PC-9 (cell line): ENCODE measurements around the gene PRMT1. TPM values are rescaled to one million over a fixed set of nuclear protein-coding genes. Genes with fewer than 3 reads are reported as not detected.

Experiments
- BruUV-seq: library from RNA; stranded (reverse); fragments of 400-500 nt; replicated peaks from 2 replicates; lab custom pipeline; 2021; lab: Mats Ljungman, UMichigan
- CTCF ChIA-PET: fragments of 300-600 bp; sonication (Branson Sonifier 250); formaldehyde crosslinking; loops from one replicate; lab custom pipeline; 2022; ENCODE audit warnings: antibody characterized with exemption; lab: Charles Lee
- POLR2A ChIA-PET: fragments of 300-600 bp; sonication (Branson Sonifier 250); formaldehyde crosslinking; loops from one replicate; lab custom pipeline; 2022; ENCODE audit warnings: antibody characterized with exemption; ENCODE audit not compliant: unreplicated experiment; lab: Charles Lee
- DNase-seq, 2 experiments: peaks; one replicate each; pipeline versions ENCODE4 v3.0.0 to v3.0.0-alpha.2; 2015 to 2022; ENCODE audit warnings: mixed read lengths in 1 of 2
- H2AFZ ChIP-seq: fragments of 200-600 bp; sonication (generic); 2 replicates; pipeline ENCODE4 v1.8.1; 2017; ENCODE audit warnings: antibody characterized with exemption
- H3F3A ChIP-seq: fragments of 200-600 bp; sonication (generic); 2 replicates; pipeline ENCODE4 v1.8.1; 2017; ENCODE audit warnings: antibody characterized with exemption, mild to moderate bottlenecking, low read depth; ENCODE audit not compliant: insufficient read depth
- H3K27ac ChIP-seq: fragments of 200-600 bp; sonication (generic); 2 replicates; pipeline ENCODE4 v1.6.1; 2016; ENCODE audit warnings: mixed run types
- H3K27me3 ChIP-seq: fragments of 200-600 bp; sonication (generic); 2 replicates; pipeline ENCODE4 v1.6.1; 2016; ENCODE audit warnings: low read depth, mixed run types; ENCODE audit not compliant: insufficient read depth
- H3K36me3 ChIP-seq: fragments of 200-600 bp; sonication (generic); 2 replicates; pipeline ENCODE4 v1.6.1; 2016; ENCODE audit warnings: low read depth, mixed run types
- H3K4me1 ChIP-seq: fragments of 200-600 bp; sonication (generic); replicated peaks from 2 replicates; pipeline ENCODE4 v1.6.1; 2016; ENCODE audit warnings: mixed run types; ENCODE audit not compliant: insufficient read depth
- H3K4me2 ChIP-seq: fragments of 200-600 bp; sonication (generic); 2 replicates; pipeline ENCODE4 v1.6.1; 2017; ENCODE audit warnings: mixed run types
- H3K4me3 ChIP-seq: fragments of 200-600 bp; sonication (generic); 2 replicates; pipeline ENCODE4 v1.6.1; 2016; ENCODE audit warnings: mixed run types
- H3K79me2 ChIP-seq: fragments of 200-600 bp; sonication (generic); 2 replicates; pipeline ENCODE4 v1.6.1; 2017; ENCODE audit warnings: low read depth, mixed run types
- H3K9me2 ChIP-seq: fragments of 200-600 bp; sonication (generic); 2 replicates; pipeline ENCODE4 v1.8.1; 2017; ENCODE audit warnings: mild to moderate bottlenecking; ENCODE audit not compliant: insufficient read depth
- H3K9me3 ChIP-seq: fragments of 200-600 bp; sonication (generic); 2 replicates; pipeline ENCODE4 v1.8.1; 2016; ENCODE audit warnings: low read depth; ENCODE audit not compliant: insufficient read depth
- H4K20me1 ChIP-seq: fragments of 200-600 bp; sonication (generic); 2 replicates; pipeline ENCODE4 v1.8.1; 2017; ENCODE audit not compliant: insufficient read depth
- CTCF ChIP-seq: fragments of 200-600 bp; sonication (generic); conservative IDR thresholded peaks from 2 replicates; pipeline ENCODE4 v1.6.1; 2017; ENCODE audit warnings: mixed run types, antibody characterized with exemption, mild to moderate bottlenecking, moderate library complexity
- EZH2 ChIP-seq: fragments of 200-600 bp; sonication (generic); IDR thresholded peaks from 2 replicates; pipeline ENCODE4 v1.8.0; 2017; ENCODE audit warnings: antibody characterized with exemption, low read depth
- intact Hi-C: fragments of 100-400 bp; cut with micrococcal nuclease; formaldehyde crosslinking; loops from one replicate; pipeline ENCODE4 v1.10.0; 2022; ENCODE audit not compliant: unreplicated experiment
- total RNA-seq: library from RNA; stranded (reverse); gene quantifications from 2 replicates; pipeline ENCODE4 v1.2.3, GENCODE V29; 2021

The PRMT1 gene
- total RNA-seq, 1 experiment from 2014 or later: 261 TPM

DNA sequence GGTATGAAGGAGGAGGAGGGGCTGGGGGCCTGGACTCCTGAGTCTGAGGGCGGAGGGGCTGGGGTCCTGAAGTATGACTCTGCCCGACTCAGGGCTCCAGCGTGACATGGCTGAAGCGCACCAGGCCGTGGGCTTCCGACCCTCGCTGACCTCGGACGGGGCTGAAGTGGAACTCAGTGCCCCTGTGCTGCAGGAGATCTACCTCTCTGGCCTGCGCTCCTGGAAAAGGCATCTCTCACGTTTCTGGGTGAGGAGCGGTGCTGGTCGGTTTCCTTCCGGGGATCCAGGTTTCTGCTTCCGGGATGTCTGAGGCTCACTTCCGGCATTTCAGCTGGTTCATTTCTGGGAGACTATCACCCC is 15.1 kb downstream of the PRMT1 start:
- no peaks in the 10 kb centered on the region for H3K9me3 ChIP-seq
- H3F3A ChIP-seq: peaks cover 34% of the 10 kb centered on the region; the same call in 1 of the 2 replicates
- H2AFZ ChIP-seq: no peak overlapping the region
- no peak overlapping the region for H3K4me3 ChIP-seq
- H3K36me3 ChIP-seq: no peaks in the 10 kb centered on the region; the same call in 1 of the 2 replicates
- H3K27ac ChIP-seq: no peak overlapping the region
- POLR2A ChIA-PET: interaction anchor here (0.6 kb wide), 1 partner anchor 119 kb away, joined by 4 read pairs; no protein-coding TSS in a partner anchor
- TF ChIP-seq EZH2 (no peak), CTCF (no peak)
- H3K4me2 ChIP-seq: no peak overlapping the region
- CTCF ChIA-PET: no interaction called here
- intact Hi-C loops: no loop called here
- H3K79me2 ChIP-seq: no peaks in the 10 kb centered on the region
- H3K27me3 ChIP-seq: no peaks in the 10 kb centered on the region
- no peak for DNase-seq
- no peaks in the 10 kb centered on the region for H3K4me1 ChIP-seq
- BruUV-seq: no TSS peak
- H4K20me1 ChIP-seq: peaks cover 32% of the 10 kb centered on the region
- no peaks in the 10 kb centered on the region for H3K9me2 ChIP-seq

- intact Hi-C loops: no loop called here
Measured at GRCh38 chr19:49696115-49696514, 19.0 kb downstream of the PRMT1 start.

DNA sequence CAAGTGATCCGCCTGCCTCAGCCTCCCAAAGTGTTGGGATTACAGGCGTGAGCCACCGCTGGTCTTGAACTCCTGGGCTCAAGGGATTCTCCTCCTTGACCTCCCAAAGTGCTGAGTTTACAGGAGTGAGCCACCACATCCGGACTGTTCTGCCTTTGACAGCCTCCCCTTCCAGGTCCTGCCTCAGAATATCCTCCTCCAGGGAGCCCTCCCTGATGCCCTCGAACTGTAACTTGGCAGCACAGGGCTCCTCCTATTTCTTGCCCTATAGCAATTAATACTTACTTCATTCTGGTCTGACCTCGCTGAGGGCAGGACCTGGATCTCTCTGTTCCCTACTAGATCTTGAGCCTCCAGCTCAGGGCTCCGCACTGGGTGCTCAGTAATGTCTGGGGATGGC is 19.8 kb downstream of the PRMT1 start:
- CTCF ChIA-PET: no interaction called here
- POLR2A ChIA-PET: no interaction called here
- intact Hi-C loops: no loop called here

More at GRCh38 chr19:49696115-49696514, 19.0 kb downstream of the PRMT1 start:
- Histone ChIP-seq H4K20me1 (no peaks in the 10 kb centered on the region), H3K36me3 (no peaks in the 10 kb centered on the region), H3K79me2 (no peaks in the 10 kb centered on the region), H3K4me3 (no peak overlapping the region), H3K4me2 (no peak overlapping the region), H3K4me1 (no peaks in the 10 kb centered on the region), H3K9me3 (no peaks in the 10 kb centered on the region), H3K9me2 (no peaks in the 10 kb centered on the region), H3K27ac (no peak overlapping the region), H3K27me3 (no peaks in the 10 kb centered on the region), H2AFZ (no peak overlapping the region), H3F3A (peaks cover 20% of the 10 kb centered on the region; the same call in 1 of the 2 replicates)
- POLR2A ChIA-PET: interaction anchor here (0.6 kb wide), 2 partner anchors 53 to 223 kb away, joined by 6 to 36 read pairs; no protein-coding TSS in a partner anchor
- no TSS peak for BruUV-seq
- CTCF ChIA-PET: no interaction called here
- TF ChIP-seq CTCF (no peak), EZH2 (no peak)
- no peak for DNase-seq

More for the DNA sequence above, 19.8 kb downstream of the PRMT1 start:
- Histone ChIP-seq H3K27me3 (no peaks in the 10 kb centered on the region), H3K4me3 (no peak overlapping the region), H2AFZ (no peak overlapping the region), H3K4me1 (no peaks in the 10 kb centered on the region), H3K9me2 (no peaks in the 10 kb centered on the region), H3K79me2 (no peaks in the 10 kb centered on the region), H3F3A (peaks cover 20% of the 10 kb centered on the region; the same call in 1 of the 2 replicates), H4K20me1 (no peaks in the 10 kb centered on the region), H3K9me3 (no peaks in the 10 kb centered on the region), H3K27ac (no peak overlapping the region), H3K36me3 (no peaks in the 10 kb centered on the region), H3K4me2 (no peak overlapping the region)
- TF ChIP-seq CTCF (no peak), EZH2 (no peak)
- DNase-seq: no peak
- BruUV-seq: no TSS peak
